H1 (cell line): Measurements from ENCODE around the gene DSTN.

Experiments used
- SIX5 ChIP-seq: IDR thresholded peaks from 2 replicates; pipeline ENCODE4 v1.6.1; 2011; ENCODE audit warnings: mild to moderate bottlenecking, low read depth, low read length
- TEAD4 ChIP-seq: IDR thresholded peaks from 2 replicates; pipeline ENCODE4 v1.6.1; 2012; ENCODE audit warnings: low read depth, low read length, inconsistent platforms, mixed read lengths

GRCh38 chr20:17629678-17630089 lies 59.8 kb downstream of the DSTN start:
- TF ChIP-seq TEAD4: no peak
- no peak for TF ChIP-seq SIX5
